ENCODE measurements around the gene STK32C.
"Not testable (repeated sequence)": the region's sequence is repeated elsewhere in the genome, so short reads cannot be mapped to it uniquely, and the experiment has no call there.

The STK32C gene

DNA sequence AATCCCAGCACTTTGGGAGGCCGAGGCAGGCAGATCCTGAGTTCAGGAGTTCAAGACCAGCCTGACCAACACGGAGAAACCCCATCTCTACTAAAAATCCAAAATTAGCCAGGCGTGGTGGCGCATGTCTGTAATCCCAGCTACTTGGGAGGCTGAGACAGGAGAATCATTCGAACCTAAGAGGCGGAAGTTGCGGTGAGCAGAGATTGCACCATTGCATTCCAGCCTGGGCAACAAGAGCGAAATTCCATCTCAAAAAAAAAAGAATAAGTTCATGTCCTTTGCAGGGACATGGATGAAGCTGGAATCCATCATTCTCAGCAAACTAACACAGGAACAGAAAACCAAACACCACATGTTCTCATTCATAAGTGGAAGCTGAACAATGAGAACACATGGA lies 7.1 kb upstream of the STK32C start:
- DNase-seq: not testable (repeated sequence)

GRCh38 chr10:132314336-132314735 lies 6.6 kb upstream of the STK32C start:
- DNase-seq: no peak

- no peak for DNase-seq
Measured at GRCh38 chr10:132313865-132314264, 6.1 kb upstream of the STK32C start.

DNA sequence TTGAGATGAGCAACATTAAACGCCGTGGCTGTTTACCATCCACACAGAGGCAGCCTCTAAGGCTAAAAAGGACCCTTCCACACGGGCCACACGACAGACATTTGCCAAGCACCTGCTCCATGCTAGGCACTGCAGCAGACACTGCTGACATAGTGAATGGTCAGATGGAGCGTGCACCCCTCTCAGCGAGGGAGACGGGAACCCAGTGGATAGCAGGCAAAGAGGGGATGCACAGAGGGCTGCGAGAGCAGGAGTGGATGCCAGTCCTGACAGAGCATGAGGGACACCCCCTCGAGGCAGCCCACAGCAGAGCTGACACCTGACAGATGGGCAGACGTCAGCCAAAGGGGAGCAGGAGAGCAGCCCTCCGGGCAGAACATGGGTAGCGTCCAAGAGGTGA lies 5.6 kb upstream of the STK32C start:
- no peak for DNase-seq

DNA sequence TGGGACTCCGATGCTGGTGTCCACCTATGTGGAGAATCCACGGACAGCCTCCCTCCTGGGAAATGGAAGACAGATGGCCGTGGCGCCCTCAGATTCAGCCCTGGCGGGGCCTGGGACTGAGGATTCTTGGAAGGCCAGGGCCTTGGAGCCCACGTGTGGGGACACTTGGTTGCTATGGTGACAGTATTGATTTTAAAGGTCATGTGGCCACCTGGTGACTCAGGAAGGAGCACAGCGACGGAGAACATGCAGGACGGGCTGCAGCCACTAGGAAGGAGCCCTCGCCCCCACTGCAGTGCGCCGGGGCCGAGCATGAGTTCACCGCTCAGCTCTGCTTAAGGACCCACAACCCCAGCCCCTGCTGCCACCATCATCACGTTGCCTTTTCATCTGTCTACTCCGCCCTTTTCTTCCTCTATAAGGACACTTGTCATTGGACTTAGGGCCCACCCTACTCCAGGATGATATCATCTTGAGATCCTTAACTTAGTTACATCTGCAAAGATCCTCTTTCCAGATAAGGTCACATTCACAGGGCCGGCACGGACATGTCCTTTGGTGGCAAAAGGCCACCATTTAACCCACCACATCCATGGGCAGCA lies 3.7 kb upstream of the STK32C start:
- DNase-seq: no peak

DNA sequence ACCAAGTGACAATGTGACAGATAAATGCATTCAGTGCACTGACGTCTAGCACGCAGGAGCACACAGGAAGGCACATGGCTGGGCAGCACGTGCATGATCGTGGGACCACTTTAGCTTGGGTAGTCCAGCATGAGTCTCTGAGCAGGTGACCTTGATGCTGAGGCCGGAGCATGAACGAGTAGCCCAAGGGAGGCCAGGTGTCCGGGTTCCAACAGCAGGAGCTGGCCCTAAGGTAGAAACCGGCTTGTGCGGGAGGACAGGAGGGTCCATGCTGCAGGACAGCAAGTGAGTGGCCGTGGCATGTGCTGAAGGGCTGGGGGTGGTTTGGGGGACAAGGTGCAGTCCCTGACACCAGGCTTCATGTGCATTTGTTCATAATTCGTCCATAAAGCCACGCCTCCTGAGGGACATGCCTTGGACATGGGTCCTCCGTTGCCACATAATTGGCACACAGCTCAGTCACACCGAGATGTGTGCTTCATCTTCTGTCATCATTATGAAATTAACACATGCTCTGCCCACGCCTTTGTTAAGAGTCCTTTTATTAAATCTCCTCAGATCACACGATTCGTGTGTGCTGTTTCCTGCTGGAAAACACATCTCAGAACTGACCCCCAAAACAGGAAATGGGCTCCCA lies 3.1 kb upstream of the STK32C start:
- DNase-seq: no peak

DNA sequence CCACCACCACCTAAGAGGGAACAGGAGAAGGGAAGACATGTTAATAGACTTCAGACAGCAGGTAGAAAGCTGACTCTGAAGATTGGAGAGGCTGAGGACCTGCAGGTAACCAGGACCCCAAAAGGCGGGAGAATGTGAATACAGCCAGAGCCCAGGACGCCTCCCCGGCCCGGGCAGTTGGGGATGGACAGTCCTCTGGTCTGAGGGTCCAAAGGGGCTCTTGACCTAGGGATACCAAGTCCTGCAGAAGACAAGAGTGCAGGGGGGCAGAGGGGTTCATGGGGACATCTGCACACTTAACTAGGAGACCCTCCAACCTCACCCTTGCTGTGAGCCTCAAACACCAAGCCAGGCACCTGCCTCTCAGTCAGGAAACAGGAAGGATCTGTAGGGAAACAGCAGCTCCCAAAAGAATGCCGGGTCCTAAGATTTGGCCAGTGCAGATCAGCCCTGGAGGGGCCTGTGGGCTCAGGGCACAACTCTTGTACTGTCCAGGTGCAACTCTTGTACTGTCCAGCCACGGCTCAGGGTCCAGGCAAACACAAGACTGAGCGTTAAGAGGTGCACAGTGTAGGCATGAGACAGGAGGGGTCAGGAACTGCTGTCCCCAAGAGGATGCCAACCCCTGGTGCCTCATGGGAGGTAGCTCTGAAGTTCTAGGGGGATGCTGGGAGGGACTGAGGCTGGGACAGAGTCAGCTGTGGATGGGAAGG lies 2.3 kb upstream of the STK32C start:
- no peak for DNase-seq

- no peak for DNase-seq
Measured at GRCh38 chr10:132309471-132309865, 1.7 kb upstream of the STK32C start.

DNA sequence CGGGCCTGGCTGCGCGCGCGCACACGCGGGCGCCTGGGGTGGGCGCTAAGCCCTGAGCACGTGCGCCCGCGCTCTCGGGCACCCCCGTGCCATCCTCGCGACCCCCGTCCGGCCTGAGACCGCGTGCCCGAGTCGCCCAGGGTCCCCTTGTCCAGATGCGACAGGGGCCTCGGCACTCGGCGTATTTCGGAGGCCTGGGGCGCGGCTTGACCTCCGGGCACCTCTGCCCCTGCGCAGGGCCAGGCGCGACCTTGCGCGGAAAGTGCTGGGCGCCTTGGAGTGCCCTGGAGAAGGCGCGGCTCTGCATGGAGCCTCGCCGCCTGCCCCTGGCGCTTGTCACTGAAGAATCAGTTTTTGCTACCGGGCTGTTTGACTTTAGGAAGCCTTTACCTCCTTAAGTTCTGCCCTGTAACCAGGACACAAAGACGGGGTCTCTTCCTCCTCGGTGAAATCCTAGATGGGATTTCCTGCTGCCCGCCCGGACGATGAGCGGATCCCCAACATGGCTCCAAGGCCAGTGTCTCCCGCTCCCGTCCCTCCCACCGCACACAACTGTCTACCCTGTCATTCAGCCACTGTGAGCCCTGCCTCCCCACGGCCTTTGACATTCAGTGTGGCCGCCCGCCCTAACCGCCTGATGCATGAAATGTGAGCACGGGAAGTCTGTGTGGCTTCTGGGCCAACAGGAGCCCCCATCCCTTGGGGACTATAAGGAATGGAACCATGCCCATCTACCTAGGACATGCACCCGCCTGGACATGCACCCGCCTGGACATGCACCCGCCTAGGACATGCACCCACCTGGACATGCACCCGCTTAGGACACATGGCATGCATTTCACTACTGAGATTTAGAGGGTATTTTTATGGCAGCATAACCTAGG lies 1.1 kb upstream of the STK32C start:
- DNase-seq: no peak

GRCh38 chr10:132306864-132307751 lies 642 bp downstream of the STK32C start:
- DNase-seq: peak; percentile 43

DNA sequence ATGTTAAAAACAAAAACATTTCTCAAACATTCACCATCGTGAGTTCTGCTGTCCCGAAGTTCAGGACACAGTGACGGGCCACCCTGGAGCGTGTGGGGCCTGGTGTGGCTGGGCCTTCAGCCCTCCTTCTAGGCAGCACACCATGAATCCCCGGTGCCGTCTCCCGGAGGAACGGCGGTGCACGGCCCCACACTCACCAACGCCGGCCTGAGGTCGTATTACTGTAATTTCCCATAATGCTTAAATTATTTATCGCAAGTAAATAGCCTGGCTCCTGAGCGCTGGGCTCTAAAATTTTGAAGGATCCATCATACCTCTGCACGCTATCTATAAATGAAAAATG lies 1.4 kb downstream of the STK32C start:
- no peak for DNase-seq

GRCh38 chr10:132305654-132306342 lies 2.0 kb downstream of the STK32C start:
- no peak for DNase-seq

- no peak for DNase-seq
Measured at GRCh38 chr10:132304756-132305509, 2.8 kb downstream of the STK32C start.

DNA sequence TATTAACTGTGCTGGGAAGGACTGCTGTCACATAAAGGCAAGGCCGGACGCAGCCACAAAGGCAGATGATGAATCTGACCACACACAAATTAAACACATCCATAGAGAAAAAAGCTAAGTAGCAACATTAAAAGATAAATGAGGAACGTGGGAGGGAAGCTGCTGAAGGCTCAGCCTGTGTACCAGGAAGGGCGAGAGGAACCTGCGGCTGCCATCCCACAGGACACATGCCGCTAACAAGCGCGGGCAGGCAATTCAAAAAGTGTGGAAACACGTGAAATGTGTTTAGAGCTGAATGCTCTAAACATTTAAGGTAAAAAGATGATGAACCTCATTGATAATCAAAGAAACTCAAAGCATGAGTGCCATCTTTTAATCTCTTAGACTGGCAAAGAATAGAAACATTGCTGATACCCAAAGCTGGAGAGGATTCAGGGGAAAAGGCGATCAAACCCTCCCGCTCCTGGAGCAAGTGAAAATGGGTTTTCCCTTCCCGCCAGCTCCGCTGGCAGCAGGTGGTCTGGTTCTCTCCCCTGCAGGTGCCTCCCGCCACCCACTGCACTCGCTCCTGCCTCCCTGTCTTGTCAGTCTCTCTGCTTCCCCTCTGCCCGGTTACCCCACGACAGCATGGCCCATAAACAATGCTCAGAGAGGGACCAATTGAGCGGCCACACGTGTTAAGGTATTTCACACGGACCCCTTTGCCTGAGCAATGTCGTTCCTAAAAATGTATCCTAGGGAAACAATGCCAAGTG lies 4.2 kb downstream of the STK32C start:
- DNase-seq: no peak

DNA sequence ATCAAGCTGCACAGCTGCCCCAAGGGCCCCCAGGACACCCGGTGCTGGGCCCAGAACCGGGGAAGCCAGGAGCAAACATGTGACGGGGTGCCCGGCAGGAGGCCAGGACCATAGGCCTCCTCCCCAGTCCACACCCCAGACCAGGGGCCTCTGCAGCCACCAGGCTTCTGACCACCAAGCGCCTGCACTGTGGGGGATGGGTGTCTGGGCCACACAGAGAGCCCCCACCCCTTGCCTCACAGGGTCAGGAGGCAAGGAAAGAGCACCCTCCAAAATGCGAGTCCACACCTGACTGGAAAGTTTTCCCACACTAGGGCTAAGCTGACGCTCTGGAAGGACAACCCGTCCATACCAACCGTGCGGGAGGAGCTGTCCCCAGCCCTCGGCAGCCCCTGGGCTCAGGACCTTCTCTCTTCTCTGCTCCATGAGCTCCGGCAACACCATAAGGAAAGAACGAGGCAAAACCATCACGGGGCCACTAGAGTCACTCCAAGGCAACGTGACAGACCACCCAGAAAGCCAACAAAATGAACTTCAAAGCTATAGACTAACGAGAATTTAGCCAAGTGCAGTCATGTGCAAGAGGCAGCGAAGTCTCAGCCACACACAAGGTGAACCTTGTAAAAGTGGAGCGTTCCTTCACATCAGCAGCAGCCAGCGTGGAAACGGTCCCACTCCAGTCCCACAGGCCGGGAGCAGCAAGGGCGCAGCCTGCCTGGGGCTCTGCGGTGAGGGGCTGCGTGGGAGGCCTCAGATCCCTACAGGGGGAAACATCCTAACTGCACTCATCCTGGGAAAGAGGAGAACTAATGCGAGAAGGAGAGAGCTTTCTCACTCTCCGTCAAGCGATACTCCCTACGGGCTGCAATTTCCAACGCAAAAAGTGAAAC lies 5.1 kb downstream of the STK32C start:
- DNase-seq: no peak

GRCh38 chr10:132301371-132302330 lies 6.1 kb downstream of the STK32C start:
- no peak for DNase-seq

DNA sequence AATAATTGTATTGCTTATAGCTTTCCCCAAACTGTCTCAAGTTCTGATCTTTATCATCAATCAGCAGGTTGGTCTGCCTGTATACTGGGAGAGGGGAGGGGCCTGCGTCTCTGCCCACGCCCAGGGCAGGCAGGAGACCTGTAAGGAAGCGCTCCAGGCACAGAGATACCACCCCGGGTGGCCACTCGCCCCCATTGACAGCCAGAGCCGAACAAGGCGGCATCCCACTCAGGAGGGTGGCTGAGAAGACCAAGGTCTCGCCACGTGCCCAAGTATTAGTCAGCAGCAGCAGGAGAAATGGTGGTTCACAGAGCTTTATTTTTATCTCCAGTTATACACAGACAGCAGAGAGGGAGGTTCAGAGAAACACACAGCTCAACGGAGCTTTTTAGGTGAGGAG lies 7.2 kb downstream of the STK32C start:
- DNase-seq: no peak

Measured in activated CD4-positive, alpha-beta T cell treated with anti-CD3 and anti-CD28 coated beads, Interleukin-2, amount 50 U/mL, for 1 hour (primary cell).